HEK293T (cell line): ENCODE data around the gene BCL10.
A peak's percentile ranks its signal among the peaks of the same experiment; 100 is the strongest.

ENCODE experiments used
- CTCF ChIA-PET: fragments of 350-600 bp; formaldehyde crosslinking; extraction: SDS; loops from one replicate; lab custom pipeline; 2021; ENCODE audit warnings: antibody characterized with exemption, inconsistent platforms; lab: Yijun Ruan, JAX
- POLR2A ChIA-PET: fragments of 350-600 bp; formaldehyde crosslinking; extraction: SDS; loops from one replicate; lab custom pipeline; 2020; ENCODE audit warnings: antibody characterized with exemption, inconsistent platforms; lab: Yijun Ruan, JAX
- DNase-seq: peaks from one replicate; pipeline ENCODE4 v3.0.0; 2012; ENCODE audit warnings: mixed read lengths; ENCODE audit errors: extremely low spot score
- ARNT ChIP-seq: fragments of 450-650 bp; IDR thresholded peaks from 2 replicates; pipeline ENCODE4 v1.6.1; 2017; ENCODE audit warnings: mild to moderate bottlenecking
- BHLHE40 ChIP-seq: fragments of 450-650 bp; IDR thresholded peaks from 2 replicates; pipeline ENCODE4 v1.6.1; 2016; ENCODE audit warnings: mild to moderate bottlenecking, moderate library complexity, borderline replicate concordance
- CTBP1 ChIP-seq: fragments of 450-650 bp; IDR thresholded peaks from 2 replicates; pipeline ENCODE4 v1.6.1; 2016; ENCODE audit warnings: borderline replicate concordance
- ELF4 ChIP-seq: fragments of 450-650 bp; IDR thresholded peaks from 2 replicates; pipeline ENCODE4 v1.6.1; 2017; ENCODE audit warnings: antibody characterized with exemption
- FOXA1 ChIP-seq: fragments of 450-650 bp; IDR thresholded peaks from 2 replicates; pipeline ENCODE4 v1.6.1; 2016; ENCODE audit warnings: mild to moderate bottlenecking
- FOXK2 ChIP-seq: fragments of 450-650 bp; IDR thresholded peaks from 2 replicates; pipeline ENCODE4 v1.6.1; 2016; ENCODE audit warnings: mild to moderate bottlenecking
- FOXM1 ChIP-seq: fragments of 450-650 bp; IDR thresholded peaks from 2 replicates; pipeline ENCODE4 v1.6.1; 2017; ENCODE audit warnings: mild to moderate bottlenecking, borderline replicate concordance
- HDGF ChIP-seq: fragments of 450-650 bp; IDR thresholded peaks from 2 replicates; pipeline ENCODE4 v1.6.1; 2017; ENCODE audit warnings: antibody characterized with exemption, borderline replicate concordance
- L3MBTL2 ChIP-seq: fragments of 450-650 bp; conservative IDR thresholded peaks from 2 replicates; pipeline ENCODE4 v1.6.1; 2016; ENCODE audit warnings: mild to moderate bottlenecking
- LEF1 ChIP-seq: fragments of 450-650 bp; IDR thresholded peaks from 2 replicates; pipeline ENCODE4 v1.6.1; 2017; ENCODE audit warnings: mild to moderate bottlenecking, borderline replicate concordance
- NFRKB ChIP-seq: fragments of 450-650 bp; IDR thresholded peaks from 2 replicates; pipeline ENCODE4 v1.6.1; 2016; ENCODE audit warnings: mild to moderate bottlenecking, moderate library complexity
- PKNOX1 ChIP-seq: fragments of 450-650 bp; IDR thresholded peaks from 2 replicates; pipeline ENCODE4 v1.6.1; 2016
- SP1 ChIP-seq: fragments of 450-650 bp; IDR thresholded peaks from 2 replicates; pipeline ENCODE4 v1.6.1; 2017
- SUZ12 ChIP-seq: fragments of 450-650 bp; IDR thresholded peaks from 2 replicates; pipeline ENCODE4 v1.6.1; 2016; ENCODE audit warnings: mild to moderate bottlenecking
- TARDBP ChIP-seq: fragments of 450-650 bp; IDR thresholded peaks from 2 replicates; pipeline ENCODE4 v1.6.1; 2016
- ZNF384 ChIP-seq: fragments of 450-650 bp; IDR thresholded peaks from 2 replicates; pipeline ENCODE4 v1.6.1; 2016

The BCL10 gene

DNA sequence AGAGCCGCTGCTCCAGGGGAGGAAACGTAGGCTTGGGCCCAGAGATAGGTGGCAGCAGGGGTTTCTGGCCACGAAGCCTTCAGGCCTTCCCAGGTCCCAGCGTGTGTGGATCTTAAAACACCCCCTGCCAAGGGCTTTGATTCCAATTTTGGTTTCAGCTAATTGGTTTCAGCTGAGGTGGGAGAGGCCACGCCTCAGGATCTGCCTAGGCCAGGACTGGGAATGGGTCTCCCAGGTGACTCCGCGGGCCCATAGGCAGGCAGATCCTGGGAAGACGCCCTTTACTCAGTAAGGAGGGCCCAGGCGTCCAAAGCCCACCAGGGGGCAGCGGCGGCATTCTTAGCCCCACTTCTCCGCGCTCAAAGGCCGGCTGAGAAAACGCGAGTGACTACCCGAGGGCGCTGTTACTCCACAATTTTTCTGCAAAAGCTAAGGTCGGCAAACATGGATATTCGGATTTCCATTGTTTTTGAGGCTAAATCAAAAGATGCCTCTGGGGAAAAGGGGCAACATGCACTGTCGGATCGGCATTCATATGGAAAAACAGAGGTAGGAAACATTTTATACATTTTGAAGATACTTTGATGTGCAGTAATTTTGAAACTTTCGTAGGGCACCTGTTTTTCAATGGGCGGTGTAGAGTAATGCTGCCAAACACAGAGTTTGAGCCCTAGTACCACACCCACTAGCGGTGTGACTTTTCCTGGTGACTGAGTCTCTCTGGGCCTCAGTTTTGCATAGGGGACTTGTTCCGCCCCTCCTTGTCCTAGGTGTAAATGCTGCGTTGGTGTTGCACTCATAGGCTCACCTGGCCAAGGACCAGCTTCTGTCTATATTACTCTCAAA lies 31.8 kb upstream of the BCL10 start:
- POLR2A ChIA-PET, result interaction anchor here (1.4 to 1.6 kb wide), 2 partner anchors 157 to 273 kb away, joined by 4 to 6 read pairs; partner anchors contain the start of genes CCN1 and DDAH1
- TF ChIP-seq ELF4 (no peak), ARNT (no peak), PKNOX1 (no peak), CTBP1 (no peak), SUZ12 (no peak)
- CTCF ChIA-PET, result interaction anchor here (0.5 to 1.7 kb wide), 11 partner anchors 10 to 586 kb away, joined by 3 to 8 read pairs (median 3); partner anchors contain the start of gene ZNHIT6
- DNase-seq, result peak; percentile 91

- CTCF ChIA-PET, result interaction anchor here (0.8 kb wide), 1 partner anchor 387 kb away, joined by 3 read pairs; no protein-coding TSS in a partner anchor
- POLR2A ChIA-PET, result interaction anchor here (1.5 kb wide), 1 partner anchor 275 kb away, joined by 3 read pairs; the partner anchor contains the start of gene CCN1
- DNase-seq, result no peak
- TF ChIP-seq FOXM1, result no peak
- no peak for TF ChIP-seq CTBP1
- no peak for TF ChIP-seq BHLHE40
- no peak for TF ChIP-seq SP1
- no peak for TF ChIP-seq PKNOX1
- no peak for TF ChIP-seq NFRKB
- no peak for TF ChIP-seq ELF4
Measured at GRCh38 chr1:85306236-85306635, 29.8 kb upstream of the BCL10 start.

DNA sequence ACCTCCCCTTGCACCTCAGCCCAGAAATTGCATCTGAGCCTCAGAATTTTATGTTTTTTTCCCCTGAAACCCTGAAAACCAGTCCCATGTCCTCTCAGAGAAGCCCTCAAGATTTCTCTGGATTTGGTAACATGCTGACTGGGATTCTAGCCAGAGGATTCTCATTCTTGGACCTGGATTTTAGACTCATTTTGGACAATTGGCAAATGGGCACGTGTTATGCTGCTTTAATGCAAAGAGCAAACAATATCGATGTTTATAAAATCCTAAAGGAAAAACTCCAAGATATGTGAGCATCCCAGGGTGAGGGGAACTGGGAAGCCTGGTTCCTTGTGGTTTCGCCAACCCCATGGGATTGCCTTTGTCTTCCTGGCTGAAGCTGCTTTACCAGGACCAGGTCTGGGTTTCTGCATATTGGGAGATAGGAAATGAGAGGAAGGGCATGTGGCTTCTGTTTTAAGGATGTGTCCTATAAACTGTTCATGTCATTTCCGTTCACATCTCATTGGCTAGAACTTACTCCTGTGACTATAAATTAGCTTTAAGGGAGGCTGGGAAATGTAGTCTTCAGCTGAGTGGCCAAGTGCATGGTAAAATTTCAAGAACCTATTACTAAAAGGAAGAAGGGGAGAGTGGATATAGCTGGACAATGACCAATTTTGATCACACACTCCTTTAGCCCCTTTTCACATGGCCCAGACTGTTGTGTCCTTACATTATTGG lies 27.2 kb upstream of the BCL10 start:
- POLR2A ChIA-PET, result interaction anchor here (1.2 kb wide), 1 partner anchor 278 kb away, joined by 3 read pairs; no protein-coding TSS in a partner anchor
- DNase-seq, result no peak
- CTCF ChIA-PET, result interaction anchor here (0.6 kb wide), 2 partner anchors 53 to 647 kb away, joined by 3 read pairs; no protein-coding TSS in a partner anchor
- no peak for TF ChIP-seq LEF1
- no peak for TF ChIP-seq HDGF
- TF ChIP-seq ZNF384, result no peak
- TF ChIP-seq FOXM1, result no peak
- TF ChIP-seq NFRKB, result no peak
- TF ChIP-seq ELF4, result no peak
- TF ChIP-seq PKNOX1, result no peak
- TF ChIP-seq FOXA1, result no peak

GRCh38 chr1:85300140-85300539 lies 23.7 kb upstream of the BCL10 start:
- DNase-seq, result no peak
- TF ChIP-seq FOXM1 (no peak), CTBP1 (no peak), FOXA1 (no peak), LEF1 (no peak), HDGF (no peak), SP1 (no peak), BHLHE40 (no peak), NFRKB (no peak), SUZ12 (no peak), ELF4 (no peak), ZNF384 (no peak), TARDBP (no peak), PKNOX1 (no peak), ARNT (no peak), FOXK2 (no peak), L3MBTL2 (no peak)
- ChIA-PET CTCF (interaction anchor here (0.7 kb wide), 1 partner anchor 15 kb away, joined by 3 read pairs; no protein-coding TSS in a partner anchor), POLR2A (no interaction called here)

- ChIA-PET POLR2A (interaction anchor here (0.7 to 3.2 kb wide), 6 partner anchors 21 to 410 kb away, joined by 3 to 18 read pairs (median 4); partner anchors contain the start of genes BCL10, C1orf52, CCN1 and ZNHIT6), CTCF (interaction anchor here (0.5 to 1.7 kb wide), 6 partner anchors 10 to 1673 kb away, joined by 3 to 5 read pairs (median 3); no protein-coding TSS in a partner anchor)
- no peak for TF ChIP-seq FOXM1
- no peak for TF ChIP-seq TARDBP
- TF ChIP-seq L3MBTL2, result peak; percentile 81
- TF ChIP-seq SP1, result no peak
- TF ChIP-seq ARNT, result no peak
- TF ChIP-seq CTBP1, result peak; percentile 95
- TF ChIP-seq FOXK2, result no peak
- 0 out of 2 replicates have a peak, but pooled peaks have one; percentile 65 for TF ChIP-seq FOXA1
- TF ChIP-seq ZNF384, result no peak
- peak; percentile 60; the same call in 1 of the 2 replicates for TF ChIP-seq ELF4
- TF ChIP-seq BHLHE40, result no peak
- TF ChIP-seq NFRKB, result no peak
- no peak for TF ChIP-seq HDGF
- TF ChIP-seq PKNOX1, result peak; percentile 42; the same call in 1 of the 2 replicates
- no peak for TF ChIP-seq SUZ12
- TF ChIP-seq LEF1, result no peak
- peak; percentile 51 for DNase-seq
Measured at GRCh38 chr1:85297855-85298629, 21.6 kb upstream of the BCL10 start.
